Heart right ventricle (tissue), 16 donors: ENCODE measurements around the gene NR2C2. TPM values are rescaled to one million over a fixed set of nuclear protein-coding genes. Genes with fewer than 3 reads are reported as not detected.

Experiments used
- ATAC-seq, 8 donors: fragments of 200-7000 bp; cut with Tn5 transposase; one replicate each; pipeline ENCODE4 v1.9.1; 2020; ENCODE audit warnings: mild to moderate bottlenecking in 8 of 8, moderate library complexity in 8 of 8, moderate number of reproducible peaks in 1 of 8
- DNase-seq, 2 donors: peaks; one replicate each; pipeline ENCODE4 v3.0.0-alpha.2; 2020
- H3K27ac ChIP-seq, 10 donors: fragments of 200-600 bp; sonication (generic) in 2 of 10; one replicate each; pipeline versions ENCODE4 v1.5.0 to v1.8.0; 2020 to 2022; ENCODE audit warnings: mild to moderate bottlenecking in 3 of 10
- H3K27me3 ChIP-seq, 7 donors: fragments of 200-600 bp; one replicate each; pipeline ENCODE4 v1.8.0; 2021 to 2022; ENCODE audit warnings: mild to moderate bottlenecking in 2 of 7
- H3K36me3 ChIP-seq, 9 donors: fragments of 200-600 bp; sonication (generic) in 1 of 9; one replicate each; pipeline versions ENCODE4 v1.5.0 to v1.8.0; 2020 to 2022; ENCODE audit warnings: mild to moderate bottlenecking in 2 of 9
- H3K4me1 ChIP-seq, 9 donors: fragments of 200-600 bp; sonication (generic) in 1 of 9; one replicate each; pipeline versions ENCODE4 v1.5.0 to v1.8.0; 2020 to 2022; ENCODE audit warnings: mild to moderate bottlenecking in 4 of 9
- H3K4me3 ChIP-seq, 10 donors: fragments of 200-600 bp; sonication (generic) in 2 of 10; one replicate each; pipeline versions ENCODE4 v1.5.0 to v1.8.0; 2020 to 2022; ENCODE audit warnings: mild to moderate bottlenecking in 7 of 10, moderate library complexity in 2 of 10
- H3K9me3 ChIP-seq, 11 donors: fragments of 200-600 bp in 10 of 11; sonication (generic) in 2 of 11; one replicate each; pipeline versions ENCODE4 v1.5.0 to v1.8.0; 2013 to 2022; ENCODE audit warnings: mild to moderate bottlenecking in 2 of 11, control low read depth in 1 of 11, moderate library complexity in 1 of 11
- WGBS, 2 donors: extraction: QIAGEN DNeasy Blood & Tissue Kit; methylation state at CpG; one replicate each; pipeline ENCODE4 v1.1.7; 2013; ENCODE audit warnings: inconsistent platforms in 1 of 2; 5-methylcytosine and 5-hydroxymethylcytosine counted together
- intact Hi-C, 10 donors: fragments of 100-400 bp; cut with DNase I; formaldehyde crosslinking; loops; one replicate each; pipeline versions ENCODE4 v1.11.1 to v1.14.2; 2022
- polyA plus RNA-seq, 2 donors: library from polyadenylated mRNA; stranded (reverse); fragments of 200-250 nt; gene quantifications; one replicate each; pipeline ENCODE4 v1.2.3, GENCODE V29; 2013
- total RNA-seq, 10 donors: library from RNA; stranded (reverse); fragmentation: NEBNext Ultra II Directional in 3 of 10; extraction: Animal tissue kit (Norgen Biotek cat#: 25700) in 3 of 10; gene quantifications; one replicate each; pipeline versions ENCODE4 v1.2.1 to v1.2.4, GENCODE V29; 2021 to 2023
- TF ChIP-seq, protein P1 (sequence below), 9 donors: fragments of 200-600 bp; sonication (generic) in 2 of 9; IDR thresholded peaks; one replicate each; pipeline versions ENCODE4 v1.5.0 to v1.8.0; 2021 to 2022; ENCODE audit warnings: antibody characterized with exemption in 9 of 9, mild to moderate bottlenecking in 5 of 9, moderate library complexity in 1 of 9
- donor health status: Arrhythmogenic right ventricular cardiomyopathy.
- donor health status: ischemic (EF 13 %, LVEDD 7.1; RV severe dilation, severe dysfunction).
- donor health status: healthy with polysubstance abuse.
- donor health status: DM: no; HTN: yes; CAD: no.
- donor health status: DM: no; HTN: no; CAD: no.
- donor health status: ischemic (EF 25% LVEDD 6.9; RV normal size, moderate dysfunction).
- donor health status: ischemic (EF 25% LVEDD 5.7; RV mildly dilated, moderate dysfunction).
- donor health status: healthy.
- donor health status: DM: yes; HTN: yes; CAD: no.
- donor health status: Ischemic cardiomyopathy.
- donor health status: ischemic (EF 35%, LVEDD 5.7; RV mildly dilated, moderate dysfunction).
- donor health status: nonischemic (EF 11% LVEDD 7.7; RV severe dilation, severe dysfunction).
- donor health status: DM: yes; HTN: yes; CAD: no.
- donor health status: PGD.
- donor health status: ischemic (EF 29% LVEDD 5.4; RV normal size, mild dysfunction).
- donor health status: nonischemic (EF 23%, LVEDD 6.1; RV moderate dilation, normal function).

NR2C2 gene
- total and polyA plus RNA-seq, 12 donors, result 6.5 to 33.8 (median 27.1) TPM

DNA sequence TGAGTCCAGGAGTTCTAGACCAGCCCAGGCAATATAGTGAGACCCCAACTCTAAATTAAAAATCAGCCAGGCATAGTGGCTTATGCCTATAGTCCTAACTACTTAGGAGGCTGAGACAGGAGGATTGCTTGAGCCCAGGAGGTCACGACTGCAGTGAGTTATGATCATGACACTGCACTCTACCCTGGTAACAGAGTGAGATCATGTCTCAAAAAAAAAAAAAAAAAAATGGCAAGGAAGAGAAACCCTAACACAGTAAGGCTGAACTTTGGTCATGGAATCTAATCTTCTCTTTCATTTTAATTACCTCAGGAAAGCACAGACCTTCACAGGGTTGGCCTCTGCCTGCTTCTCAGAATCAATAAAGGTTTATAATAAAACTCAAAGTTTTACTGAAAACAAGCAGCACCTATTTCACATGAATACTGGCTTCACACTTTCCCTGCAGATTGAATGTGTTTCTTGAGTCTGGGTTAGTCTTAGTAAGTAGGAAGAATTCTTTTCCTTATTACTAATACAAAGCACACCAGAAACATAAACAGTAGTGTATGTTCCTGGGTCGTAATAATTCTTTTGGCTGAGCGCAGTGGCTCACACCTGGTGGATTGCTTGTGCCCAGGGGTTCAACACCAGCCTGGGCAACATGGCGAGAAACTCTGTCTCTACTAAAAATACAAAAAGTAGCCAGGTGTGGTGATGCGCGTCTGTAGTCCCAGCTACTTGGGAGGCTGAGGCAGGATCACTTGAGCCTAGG, 11.6 kb upstream of the NR2C2 start:
- TF ChIP-seq, protein P1, sequence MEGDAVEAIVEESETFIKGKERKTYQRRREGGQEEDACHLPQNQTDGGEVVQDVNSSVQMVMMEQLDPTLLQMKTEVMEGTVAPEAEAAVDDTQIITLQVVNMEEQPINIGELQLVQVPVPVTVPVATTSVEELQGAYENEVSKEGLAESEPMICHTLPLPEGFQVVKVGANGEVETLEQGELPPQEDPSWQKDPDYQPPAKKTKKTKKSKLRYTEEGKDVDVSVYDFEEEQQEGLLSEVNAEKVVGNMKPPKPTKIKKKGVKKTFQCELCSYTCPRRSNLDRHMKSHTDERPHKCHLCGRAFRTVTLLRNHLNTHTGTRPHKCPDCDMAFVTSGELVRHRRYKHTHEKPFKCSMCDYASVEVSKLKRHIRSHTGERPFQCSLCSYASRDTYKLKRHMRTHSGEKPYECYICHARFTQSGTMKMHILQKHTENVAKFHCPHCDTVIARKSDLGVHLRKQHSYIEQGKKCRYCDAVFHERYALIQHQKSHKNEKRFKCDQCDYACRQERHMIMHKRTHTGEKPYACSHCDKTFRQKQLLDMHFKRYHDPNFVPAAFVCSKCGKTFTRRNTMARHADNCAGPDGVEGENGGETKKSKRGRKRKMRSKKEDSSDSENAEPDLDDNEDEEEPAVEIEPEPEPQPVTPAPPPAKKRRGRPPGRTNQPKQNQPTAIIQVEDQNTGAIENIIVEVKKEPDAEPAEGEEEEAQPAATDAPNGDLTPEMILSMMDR (IDR thresholded peaks at IDR 0.05), result no peak
- no peak for DNase-seq
- Histone ChIP-seq H3K27me3 (no peaks in the 10 kb centered on the region), H3K36me3 (peaks cover 0 to 67% (median 6%) of the 10 kb centered on the region in 9 donors), H3K9me3 (no peaks in the 10 kb centered on the region), H3K27ac (no peak overlapping the region), H3K4me1 (no peaks in the 10 kb centered on the region), H3K4me3 (no peak overlapping the region)
- intact Hi-C loops, result loop anchor here in 1 of 10 donors (10.0 kb wide), 1 partner anchor 109 kb away; no protein-coding TSS in a partner anchor
- 92 to 96% methylated on average over 6 of the region's 6 CpGs for WGBS, 2 donors
- no peak for ATAC-seq

DNA sequence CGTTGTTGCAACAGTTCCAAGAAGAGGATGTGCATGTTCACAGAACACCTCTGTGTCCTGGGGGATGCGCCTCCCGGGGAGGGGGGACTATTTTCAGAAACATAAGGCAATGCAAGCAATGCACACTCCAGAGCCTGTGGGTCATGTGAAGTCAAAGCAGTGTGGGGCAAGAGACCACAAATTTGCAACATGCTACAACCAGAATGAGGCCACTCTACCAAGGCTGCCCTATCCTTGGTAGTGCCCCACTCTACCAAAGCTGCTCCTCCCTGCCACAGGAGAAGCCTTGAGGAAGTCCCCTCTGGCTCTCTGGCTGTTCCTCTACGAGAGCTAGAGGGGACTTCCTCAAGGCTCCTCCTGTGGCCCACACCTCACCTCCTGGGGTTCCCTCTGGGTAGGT, 8.4 kb upstream of the NR2C2 start:
- peaks cover 0 to 53% (median 10%) of the 10 kb centered on the region in 9 donors for H3K36me3 ChIP-seq
- 78 to 87% methylated on average over 4 of the region's 4 CpGs for WGBS, 2 donors
- H3K4me1 ChIP-seq, result peaks cover 0 to 6% (median 0%) of the 10 kb centered on the region in 9 donors
- peak in 1 of 8 donors; percentile 57 for ATAC-seq
- H3K9me3 ChIP-seq, result no peaks in the 10 kb centered on the region
- intact Hi-C loops, result loop anchor here in 1 of 10 donors (10.0 kb wide), 1 partner anchor 106 kb away; no protein-coding TSS in a partner anchor
- TF ChIP-seq, protein P1 (IDR thresholded peaks at IDR 0.05), result no peak
- DNase-seq, result no peak
- no peak overlapping the region for H3K27ac ChIP-seq
- H3K27me3 ChIP-seq, result no peaks in the 10 kb centered on the region
- no peak overlapping the region for H3K4me3 ChIP-seq

DNA sequence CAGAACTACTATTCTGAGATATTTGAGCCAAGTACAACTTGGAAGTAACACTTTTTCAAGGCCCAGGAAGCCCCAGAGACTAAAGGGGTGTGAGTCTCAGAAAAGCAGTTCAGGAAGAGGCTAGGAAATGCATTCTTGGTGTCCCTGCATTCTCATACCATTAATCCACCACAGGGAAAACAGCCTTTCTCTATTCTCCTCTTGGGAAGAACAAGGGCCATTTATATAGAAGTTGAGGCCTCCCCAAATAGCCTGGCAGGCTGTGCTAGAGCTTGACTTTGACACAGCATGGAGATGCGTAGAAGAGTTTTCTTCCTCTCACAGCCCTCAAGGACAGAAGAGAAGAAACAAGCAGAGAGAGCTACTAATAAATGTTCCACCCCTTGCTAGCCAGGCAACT, 5.5 kb upstream of the NR2C2 start:
- WGBS, 2 donors, result 84 to 90% methylated on average over 1 of the region's 1 CpG
- Histone ChIP-seq H3K4me3 (no peak overlapping the region), H3K27ac (no peak overlapping the region), H3K9me3 (no peaks in the 10 kb centered on the region), H3K27me3 (no peaks in the 10 kb centered on the region), H3K36me3 (peaks cover 0 to 42% (median 20%) of the 10 kb centered on the region in 9 donors), H3K4me1 (peaks cover 5 to 24% (median 17%) of the 10 kb centered on the region in 9 donors)
- intact Hi-C loops, result loop anchor here in 7 of 10 donors (10.0 kb wide), 3 partner anchors 73 to 123 kb away; partner anchors contain the start of gene MRPS25 (in 3 of the 7)
- ATAC-seq (no peak), DNase-seq (no peak)
- TF ChIP-seq, protein P1 (IDR thresholded peaks at IDR 0.05), result no peak

DNA sequence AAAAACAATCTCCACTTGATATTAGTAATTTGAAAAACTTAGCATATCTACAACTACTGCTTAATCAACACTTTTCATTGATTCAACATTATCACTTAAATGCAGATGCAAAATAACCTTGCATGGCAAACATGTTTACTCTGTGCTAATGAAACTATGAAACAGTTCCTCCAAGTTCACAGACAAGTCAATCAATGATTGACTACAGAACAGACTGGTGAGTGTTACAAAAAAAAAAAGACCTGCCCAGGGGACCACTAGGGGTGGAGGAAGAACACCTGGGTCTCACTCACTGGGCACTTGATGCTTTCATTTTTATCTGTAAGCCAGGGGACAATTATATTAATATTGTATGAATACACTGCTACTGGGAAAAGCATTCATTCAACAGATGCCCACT, 4.3 kb upstream of the NR2C2 start:
- Histone ChIP-seq H3K27me3 (no peaks in the 10 kb centered on the region), H3K4me1 (peaks cover 5 to 25% (median 17%) of the 10 kb centered on the region in 9 donors), H3K4me3 (no peak overlapping the region), H3K36me3 (peaks cover 0 to 38% (median 20%) of the 10 kb centered on the region in 9 donors), H3K9me3 (no peaks in the 10 kb centered on the region), H3K27ac (no peak overlapping the region)
- DNase-seq, result no peak
- no peak for ATAC-seq
- TF ChIP-seq, protein P1 (IDR thresholded peaks at IDR 0.05), result no peak
- intact Hi-C loops, result loop anchor here in 7 of 10 donors (10.0 kb wide), 3 partner anchors 72 to 122 kb away; partner anchors contain the start of gene MRPS25 (in 3 of the 7)
